A549 (cell line): ENCODE data around the gene GRK1. TPM values are rescaled to one million over a fixed set of nuclear protein-coding genes. Genes with fewer than 3 reads are reported as not detected.
"Not testable (repeated sequence)": the region's sequence is repeated elsewhere in the genome, so short reads cannot be mapped to it uniquely, and the experiment has no call there.

Experiments used
- ATAC-seq, 2 experiments: fragments of 200-7000 bp in 1 of 2; fragments of >200 bp in 1 of 2; cut with Nextera tagmentation in 1 of 2; cut with Tn5 transposase in 1 of 2; 3 replicates each; pipeline versions ENCODE4 v1.8.0 to v1.9.1; 2018 to 2020; ENCODE audit warnings: mild to moderate bottlenecking in 1 of 2, moderate library complexity in 1 of 2
- CTCF ChIA-PET: fragments of 300-600 bp; sonication (Branson Sonifier 250); formaldehyde crosslinking; extraction: SDS; loops from one replicate; lab custom pipeline; 2021; ENCODE audit warnings: antibody characterized with exemption, inconsistent platforms; lab: Yijun Ruan, JAX
- POLR2A ChIA-PET: fragments of 350-600 bp; formaldehyde crosslinking; extraction: SDS; loops from one replicate; lab custom pipeline; 2021; ENCODE audit warnings: antibody characterized with exemption, inconsistent platforms; lab: Yijun Ruan, JAX
- DNase-seq, 2 experiments: peaks; one replicate each; pipeline versions ENCODE4 v3.0.0 to v3.0.0-alpha.2; 2011 to 2016; ENCODE audit warnings: low read depth in 1 of 2, low spot score in 1 of 2
- FAIRE-seq: peaks from 2 replicates; lab custom pipeline; 2011; peaks lifted over from hg19 to GRCh38; lab: Jason Lieb, UNC
- H3K27ac ChIP-seq, 2 experiments: fragments of >200 bp; sonication (Bioruptor Twin); formaldehyde crosslinking; 3 replicates each; pipeline ENCODE4 v1.5.1; 2016 to 2017
- H3K4me1 ChIP-seq: fragments of >200 bp; sonication (Bioruptor Twin); formaldehyde crosslinking; 3 replicates; pipeline ENCODE4 v1.6.1; 2016
- H3K4me2 ChIP-seq: fragments of >200 bp; sonication (Bioruptor Twin); formaldehyde crosslinking; 3 replicates; pipeline ENCODE4 v1.6.1; 2016
- H3K4me3 ChIP-seq: fragments of >200 bp; sonication (Bioruptor Twin); formaldehyde crosslinking; 3 replicates; pipeline ENCODE4 v1.5.1; 2016
- H3K9me3 ChIP-seq: fragments of >200 bp; sonication (Bioruptor Twin); formaldehyde crosslinking; 3 replicates; pipeline ENCODE4 v1.6.1; 2016
- CHD2 ChIP-seq: fragments of 150-350 bp; IDR thresholded peaks from 2 replicates; pipeline ENCODE4 v1.6.1; 2014; ENCODE audit warnings: low read length; ENCODE audit not compliant: partially characterized antibody
- EHMT2 ChIP-seq: fragments of 200-600 bp; sonication (generic); IDR thresholded peaks from 2 replicates; pipeline ENCODE4 v1.6.1; 2016; ENCODE audit warnings: antibody characterized with exemption, low read depth, mild to moderate bottlenecking, moderate library complexity
- EP300 ChIP-seq, 2 experiments: fragments of >200 bp; sonication (Bioruptor Twin); formaldehyde crosslinking; IDR thresholded peaks; 2 replicates in 1 of 2; 3 replicates in 1 of 2; pipeline ENCODE4 v1.6.1; 2016 to 2017
- HDAC2 ChIP-seq: fragments of 200-600 bp; sonication (generic); IDR thresholded peaks from 2 replicates; pipeline ENCODE4 v1.6.1; 2016
- HOXA7 ChIP-seq: fragments of 250-450 bp; sonication (Bioruptor Pico); IDR thresholded peaks from 2 replicates; pipeline ENCODE4 v1.5.0; 2020; ENCODE audit warnings: mild to moderate bottlenecking, moderate library complexity
- HOXB13 ChIP-seq: fragments of 250-450 bp; sonication (Bioruptor Pico); IDR thresholded peaks from 2 replicates; pipeline ENCODE4 v1.5.0; 2020; ENCODE audit warnings: low read depth, mild to moderate bottlenecking, moderate library complexity
- JUNB ChIP-seq: fragments of >200 bp; sonication (Bioruptor Twin); formaldehyde crosslinking; IDR thresholded peaks from 2 replicates; pipeline ENCODE4 v1.6.1; 2016
- MYC ChIP-seq: IDR thresholded peaks from 2 replicates; pipeline ENCODE4 v1.6.1; 2012; ENCODE audit warnings: mild to moderate bottlenecking, inconsistent platforms, low read length, improper control_type of control experiment, borderline replicate concordance
- PBX3 ChIP-seq: IDR thresholded peaks from 2 replicates; pipeline ENCODE4 v1.6.1; 2012
- RAD21 ChIP-seq, 2 experiments: fragments of >200 bp in 1 of 2; sonication (Bioruptor Twin) in 1 of 2; formaldehyde crosslinking in 1 of 2; IDR thresholded peaks in 1 of 2; conservative IDR thresholded peaks in 1 of 2; 2 replicates in 1 of 2; 3 replicates in 1 of 2; pipeline ENCODE4 v1.6.1; 2012 to 2018; ENCODE audit warnings: inconsistent platforms in 1 of 2
- REST ChIP-seq: fragments of 200-600 bp; sonication (generic); IDR thresholded peaks from 2 replicates; pipeline ENCODE4 v1.6.1; 2016; ENCODE audit warnings: antibody characterized with exemption, mild to moderate bottlenecking, moderate library complexity
- SMC3 ChIP-seq: fragments of >200 bp; sonication (Bioruptor Twin); formaldehyde crosslinking; IDR thresholded peaks from 3 replicates; pipeline ENCODE4 v1.6.1; 2018; ENCODE audit warnings: inconsistent platforms
- SREBF2 ChIP-seq: fragments of 450-650 bp; IDR thresholded peaks from 2 replicates; pipeline ENCODE4 v1.6.1; 2014; ENCODE audit warnings: mild to moderate bottlenecking, moderate library complexity
- ZNF302 ChIP-seq: fragments of 250-450 bp; sonication (Bioruptor Pico); IDR thresholded peaks from 2 replicates; pipeline ENCODE4 v1.9.0; 2021; ENCODE audit warnings: inconsistent platforms, mild to moderate bottlenecking, moderate library complexity
- WGBS: methylation state at CpG from one replicate; pipeline ENCODE4 v1.1.6; 2017; ENCODE audit errors: missing lambda C conversion rate; 5-methylcytosine and 5-hydroxymethylcytosine counted together
- polyA plus RNA-seq, 4 experiments: library from polyadenylated mRNA; depleted of rRNA in 3 of 4; stranded (reverse); fragments of >200 nt; fragmentation: RNase III in 1 of 4; extraction: RNeasy Plus Mini Kit Qiagen cat#74134 plus additional on column Dnase treatment in 1 of 4; gene quantifications; 2 replicates in 3 of 4; 3 replicates in 1 of 4; pipeline ENCODE4 v1.2.3, GENCODE V29; 2011 to 2017

Gene GRK1
- polyA plus RNA-seq, 2 of the 4 experiments (the other 2 are of a cell fraction): not detected

GRCh38 chr13:113744197-113745000 is 77.4 kb downstream of the GRK1 start (continued):
- TF ChIP-seq REST: no peak
- no peak for TF ChIP-seq ZNF302 (CRISPR knock-in tag)
- TF ChIP-seq JUNB: no peak

- POLR2A ChIA-PET: no interaction called here
- no peak overlapping the region for H3K4me2 ChIP-seq
- H3K4me1 ChIP-seq: peaks cover 3% of the 10 kb centered on the region; the same call in 1 of the 3 replicates
- no peaks in the 10 kb centered on the region for H3K9me3 ChIP-seq
- H3K27ac ChIP-seq: no peak overlapping the region
- DNase-seq (no peak), ATAC-seq (no peak)
- CTCF ChIA-PET: interaction anchor here (1.0 kb wide), 1 partner anchor 13 kb away, joined by 3 read pairs; no protein-coding TSS in a partner anchor
- no peak overlapping the region for H3K4me3 ChIP-seq
- 88% methylated on average over 9 of the region's 9 CpGs for WGBS
- TF ChIP-seq MYC (no peak), HOXB13 (CRISPR knock-in tag) (no peak), HDAC2 (no peak), PBX3 (no peak), EHMT2 (no peak), SMC3 (no peak), RAD21 (conservative IDR thresholded peaks at IDR 0.05 in 1 of 2, IDR thresholded peaks at IDR 0.05 in 1 of 2) (no peak), HOXA7 (CRISPR knock-in tag) (no peak), EP300 (IDR thresholded peaks at IDR 0.05) (no peak), SREBF2 (no peak), CHD2 (no peak)
- TF ChIP-seq, all 56 proteins: peak for 0
- FAIRE-seq: no peak
Observed at GRCh38 chr13:113745059-113745458, 78.0 kb downstream of the GRK1 start.

GRCh38 chr13:113745500-113746142 is 78.6 kb downstream of the GRK1 start:
- FAIRE-seq, DNase-seq, H3K4me2 ChIP-seq, POLR2A ChIA-PET, H3K4me3 ChIP-seq, H3K9me3 ChIP-seq, ATAC-seq, H3K27ac ChIP-seq, H3K4me1 ChIP-seq: not testable (repeated sequence)
- CTCF ChIA-PET: interaction anchor here (0.9 kb wide), 1 partner anchor 14 kb away, joined by 3 read pairs; no protein-coding TSS in a partner anchor
- WGBS: 72% methylated on average over 14 of the region's 24 CpGs
